NCI-H2196 (cell line): ENCODE results near the gene SPATA25.
"Not testable (repeated sequence)": the region's sequence is repeated elsewhere in the genome, so short reads cannot be mapped to it uniquely, and the experiment has no call there.

Experiments
- DNase-seq: peaks from one replicate; lab custom pipeline; 2025; ENCODE audit not compliant: unreplicated experiment; lab: John Stamatoyannopoulos, UW

The SPATA25 gene

GRCh38 chr20:45894797-45895196 lies 7.4 kb upstream of the SPATA25 start:
- DNase-seq = no peak

DNA sequence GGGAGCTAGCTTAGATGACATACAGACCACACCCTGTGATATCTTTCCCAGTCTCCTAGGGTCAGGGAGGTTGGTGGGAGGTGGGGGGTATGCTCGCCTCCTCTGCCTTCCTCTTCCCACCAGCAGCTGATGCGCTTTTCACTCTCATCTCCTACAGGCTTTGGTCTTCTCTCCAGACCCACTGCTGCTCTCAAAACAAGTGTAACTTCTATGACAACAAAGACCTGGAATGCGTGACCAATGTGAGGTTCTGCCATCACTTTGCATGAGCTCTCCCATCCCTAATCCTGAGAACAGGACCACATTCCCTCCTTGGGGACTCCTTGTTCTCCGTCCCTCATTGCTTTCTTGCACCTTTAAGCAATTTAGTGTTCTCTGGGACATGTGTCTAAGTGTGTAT lies 6.4 kb upstream of the SPATA25 start:
- DNase-seq = no peak

GRCh38 chr20:45892828-45893500 lies 5.5 kb upstream of the SPATA25 start:
- DNase-seq = no peak

DNA sequence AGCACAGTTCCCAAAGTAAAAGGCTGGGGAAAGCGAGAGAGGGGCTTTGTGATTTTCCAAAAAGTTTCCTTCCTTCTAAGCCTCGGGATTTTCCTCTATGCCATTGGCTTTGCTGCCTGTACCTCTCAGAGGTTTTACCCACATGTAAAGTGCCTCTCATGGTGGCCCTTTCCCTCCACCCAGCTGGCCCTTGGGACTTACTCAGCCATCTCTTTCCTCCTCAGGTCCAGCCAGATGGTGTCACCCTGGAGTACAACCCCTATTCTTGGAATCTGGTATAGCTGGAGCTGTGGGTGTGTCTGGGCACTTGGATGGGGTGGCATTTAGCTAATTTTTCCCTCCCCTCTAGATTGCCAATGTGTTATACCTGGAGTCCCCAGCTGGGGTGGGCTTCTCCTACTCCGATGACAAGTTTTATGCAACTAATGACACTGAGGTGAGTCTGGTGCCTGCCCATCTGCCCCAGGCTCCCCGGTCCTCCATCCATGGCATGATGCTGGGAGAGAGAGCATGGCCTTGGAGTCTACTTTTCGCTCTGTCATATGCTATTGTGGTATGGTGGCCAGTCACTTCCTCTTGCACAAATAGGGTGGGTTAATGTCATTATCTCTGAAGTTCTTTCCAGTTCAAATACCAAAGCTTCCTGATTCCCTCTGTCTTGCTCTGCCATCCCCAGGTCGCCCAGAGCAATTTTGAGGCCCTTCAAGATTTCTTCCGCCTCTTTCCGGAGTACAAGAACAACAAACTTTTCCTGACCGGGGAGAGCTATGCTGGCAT lies 4.8 kb upstream of the SPATA25 start:
- peak; percentile 21 for DNase-seq

- DNase-seq = peak; percentile 85
Observed at GRCh38 chr20:45890985-45891983, 3.9 kb upstream of the SPATA25 start, which contains the start of the genes CTSA and NEURL2. TSS of gene CTSA (plus strand) at chr20:45891335. CDS start at chr20:45891569, 234 bp downstream. TSS of gene NEURL2 (minus strand) at chr20:45891208. CDS start at chr20:45890991, 217 bp downstream.

DNA sequence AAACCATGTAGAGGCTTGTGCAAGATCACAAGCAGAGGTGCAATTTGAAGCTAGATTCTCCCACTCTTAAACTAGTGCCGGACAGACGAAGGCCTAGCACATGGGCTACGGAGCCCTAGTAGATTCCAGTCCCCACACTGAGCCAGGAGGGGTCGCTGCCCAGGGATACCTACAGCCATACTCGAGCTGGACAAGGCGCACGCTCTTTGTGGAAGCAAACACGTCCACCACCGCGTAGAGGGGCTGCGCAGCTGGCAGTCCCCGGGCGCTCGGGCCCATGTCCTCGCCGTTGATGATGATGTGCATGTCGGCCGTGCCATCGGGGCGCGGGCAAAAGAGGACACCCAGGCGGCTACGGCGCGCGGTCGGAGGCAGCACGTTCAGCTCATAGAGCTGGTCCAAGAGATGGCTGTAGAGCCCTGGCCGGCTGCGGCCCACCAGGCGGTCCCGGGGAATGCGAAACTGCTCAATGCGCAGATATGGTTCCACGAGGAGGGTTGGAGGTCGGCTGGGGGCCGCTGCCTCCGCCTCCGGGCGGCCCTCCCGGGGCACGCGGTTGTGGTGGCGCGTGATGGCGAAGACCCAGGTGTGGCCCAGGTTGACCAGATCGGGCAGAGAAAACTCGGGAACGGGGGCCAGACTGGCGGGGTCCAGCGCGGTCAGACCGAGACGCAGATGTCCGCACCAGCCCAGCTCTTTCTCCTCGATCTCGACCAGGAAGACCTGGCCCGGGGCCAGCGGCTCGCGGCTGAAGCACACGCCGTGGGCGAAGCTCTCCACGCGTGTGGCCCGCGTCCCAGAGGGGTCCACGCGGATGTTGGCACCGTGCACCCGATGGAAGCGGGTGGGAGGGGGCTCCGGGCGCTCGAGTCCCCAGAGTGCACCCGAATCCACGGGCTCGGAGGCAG lies 2.9 kb upstream of the SPATA25 start:
- peak; percentile 30 for DNase-seq

- no peak for DNase-seq
Observed at GRCh38 chr20:45888681-45889080, 1.3 kb upstream of the SPATA25 start.

GRCh38 chr20:45886590-45887345 lies 654 bp downstream of the SPATA25 start:
- no peak for DNase-seq

DNA sequence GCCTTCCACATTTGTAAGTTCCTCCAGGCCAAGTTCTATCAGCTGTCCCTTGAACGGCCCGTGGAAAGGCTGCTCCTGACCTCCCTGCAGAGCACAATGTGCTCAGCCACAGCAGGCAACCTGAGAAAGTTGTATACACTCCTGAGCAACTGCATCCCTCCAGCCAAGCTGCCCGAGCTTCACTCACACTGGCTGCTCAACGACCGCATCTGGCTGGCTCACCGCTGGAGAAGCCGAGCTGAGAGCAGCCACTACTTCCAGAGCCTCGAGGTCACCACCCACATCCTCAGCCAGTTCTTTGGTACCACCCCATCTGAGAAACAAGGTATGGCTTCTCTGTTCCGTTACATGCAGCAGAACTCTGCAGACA lies 4.3 kb downstream of the SPATA25 start:
- no peak for DNase-seq

- no peak for DNase-seq
Observed at GRCh38 chr20:45882469-45883099, 4.8 kb downstream of the SPATA25 start.

DNA sequence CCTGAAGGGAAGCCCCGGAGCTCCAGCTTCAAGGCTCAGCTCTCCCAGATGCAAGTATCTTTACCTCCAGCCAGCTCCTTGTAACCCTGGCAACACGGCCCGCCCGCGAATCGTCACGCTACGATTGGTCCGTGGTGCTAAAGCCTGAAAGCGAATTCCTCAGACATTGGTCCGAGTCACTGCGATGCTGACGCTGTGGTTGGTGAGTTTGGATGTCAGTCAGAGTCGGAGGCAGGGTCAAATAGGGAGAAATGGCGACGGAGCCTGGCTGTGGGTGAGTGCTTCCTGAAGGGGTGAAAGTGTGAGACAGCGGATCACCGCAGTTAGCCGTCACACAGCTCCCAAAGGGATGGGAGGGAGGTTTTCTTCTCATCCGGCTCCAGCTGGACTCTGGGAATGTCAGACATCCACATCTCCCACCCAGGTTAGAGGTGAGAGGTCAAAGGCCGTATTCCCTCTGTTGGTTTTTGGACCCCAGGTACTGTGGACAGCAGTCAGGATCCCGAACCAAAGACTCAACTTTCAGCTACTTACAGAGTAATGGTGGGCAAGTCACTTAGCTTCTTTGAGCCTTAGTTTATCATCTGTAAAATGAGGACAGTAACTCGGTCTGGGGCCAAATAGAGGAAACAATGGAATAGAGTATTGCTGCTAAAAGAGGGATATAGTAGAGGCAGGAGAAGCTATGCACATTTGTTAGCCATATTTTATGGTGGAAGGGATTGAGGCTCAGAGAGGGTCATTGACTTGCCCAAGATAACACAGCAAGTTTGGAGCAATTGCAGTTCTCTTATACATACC lies 6.2 kb downstream of the SPATA25 start, which contains the start of gene ZSWIM1:
TSS of gene ZSWIM1 (plus strand) at position 240 of the 801 bp plus-strand sequence. CDS start 1,366 bp downstream, outside the sequence.
- peak; percentile 99 for DNase-seq

GRCh38 chr20:45878076-45878761 lies 9.2 kb downstream of the SPATA25 start:
- DNase-seq = no peak

DNA sequence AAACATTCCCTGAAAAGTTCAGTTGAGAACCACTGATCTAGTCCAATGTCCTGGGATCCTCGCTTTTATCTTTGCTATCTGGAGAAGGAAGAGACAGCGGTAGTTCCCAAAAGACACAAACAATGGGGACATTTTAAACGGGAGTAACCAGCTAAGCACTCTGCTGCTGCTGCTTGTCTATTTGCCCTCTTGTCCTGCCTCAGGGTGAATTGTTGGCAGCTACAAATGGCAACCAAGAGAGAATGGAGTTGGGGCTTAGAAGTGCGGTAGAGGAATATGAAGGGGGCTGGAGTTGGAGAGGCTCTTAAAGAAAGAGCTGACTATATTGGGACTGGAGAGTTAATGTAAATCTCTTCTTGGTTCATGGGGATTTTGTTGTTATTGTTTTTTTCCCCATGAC lies 12.8 kb downstream of the SPATA25 start:
- no peak for DNase-seq

- not testable (repeated sequence) for DNase-seq
Observed at GRCh38 chr20:45874104-45874481, 13.3 kb downstream of the SPATA25 start.

DNA sequence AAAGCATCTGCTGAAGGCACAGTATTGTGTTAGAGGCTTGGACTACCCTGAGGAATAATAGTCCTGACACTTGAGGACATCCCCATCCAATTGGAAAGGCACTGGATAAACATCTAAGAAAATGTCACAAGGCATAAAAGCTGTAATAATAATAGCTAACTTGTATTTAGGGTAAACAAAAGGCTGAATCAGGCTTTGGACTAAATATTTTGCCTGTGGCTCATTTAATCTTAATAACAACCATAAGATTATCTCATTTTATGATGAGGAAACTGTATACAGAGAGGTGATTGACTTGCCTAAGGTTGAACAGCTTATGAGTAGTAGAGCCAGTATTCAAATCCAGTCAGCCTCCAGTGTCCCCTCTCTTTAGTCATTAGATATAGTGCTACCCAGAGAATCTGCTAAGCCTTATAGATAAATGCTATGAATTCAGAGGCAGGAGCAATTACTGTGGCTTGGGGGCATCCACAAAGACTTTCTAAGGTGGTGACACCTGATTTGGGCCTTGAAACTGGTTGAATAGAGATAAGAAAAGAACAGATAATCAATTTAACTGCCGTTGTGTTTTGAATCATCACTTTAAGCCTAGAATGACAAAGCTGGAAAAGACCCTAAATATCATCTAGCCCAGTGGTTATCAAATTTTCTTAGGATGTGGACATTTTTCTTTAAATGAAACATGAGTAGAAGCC lies 13.9 kb downstream of the SPATA25 start:
- no peak for DNase-seq

DNA sequence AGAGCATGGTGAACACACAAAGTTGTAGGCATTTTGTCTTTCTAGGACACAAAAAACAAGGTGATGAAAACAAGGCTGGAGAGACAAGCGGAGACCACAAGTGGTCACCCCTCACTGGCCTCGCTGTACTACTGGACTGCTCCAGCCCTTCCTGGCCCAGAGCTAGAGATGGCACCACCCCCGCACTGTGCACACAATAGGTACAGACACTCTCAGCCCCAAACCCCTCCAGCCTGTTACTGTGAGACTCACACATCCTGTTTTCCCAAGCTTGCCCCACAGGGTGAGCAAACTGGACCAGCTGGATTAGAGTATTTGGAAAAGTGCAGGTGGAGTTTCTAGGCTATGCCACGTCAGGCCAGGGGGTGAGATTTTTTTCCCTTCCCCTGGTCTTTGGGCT lies 14.8 kb downstream of the SPATA25 start:
- no peak for DNase-seq

DNA sequence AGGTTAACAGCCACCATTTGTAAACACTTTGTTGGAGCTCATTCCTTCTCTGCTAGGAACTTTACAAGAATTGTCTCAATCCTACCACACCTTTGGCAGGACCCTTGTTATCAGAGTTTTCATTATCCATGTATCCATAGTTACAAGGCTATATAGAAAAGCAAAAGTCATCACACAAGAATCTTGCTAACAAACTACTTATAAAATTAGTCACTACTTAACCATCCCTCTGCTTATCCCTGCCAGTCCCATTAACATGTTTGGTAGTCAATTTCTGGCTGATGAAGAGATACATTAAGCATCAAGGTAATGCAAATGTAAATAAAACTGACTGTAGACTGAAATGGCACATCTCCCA lies 19.6 kb downstream of the SPATA25 start:
- DNase-seq = no peak
